ENCODE results near the gene SORCS2.

SORCS2 gene

DNA sequence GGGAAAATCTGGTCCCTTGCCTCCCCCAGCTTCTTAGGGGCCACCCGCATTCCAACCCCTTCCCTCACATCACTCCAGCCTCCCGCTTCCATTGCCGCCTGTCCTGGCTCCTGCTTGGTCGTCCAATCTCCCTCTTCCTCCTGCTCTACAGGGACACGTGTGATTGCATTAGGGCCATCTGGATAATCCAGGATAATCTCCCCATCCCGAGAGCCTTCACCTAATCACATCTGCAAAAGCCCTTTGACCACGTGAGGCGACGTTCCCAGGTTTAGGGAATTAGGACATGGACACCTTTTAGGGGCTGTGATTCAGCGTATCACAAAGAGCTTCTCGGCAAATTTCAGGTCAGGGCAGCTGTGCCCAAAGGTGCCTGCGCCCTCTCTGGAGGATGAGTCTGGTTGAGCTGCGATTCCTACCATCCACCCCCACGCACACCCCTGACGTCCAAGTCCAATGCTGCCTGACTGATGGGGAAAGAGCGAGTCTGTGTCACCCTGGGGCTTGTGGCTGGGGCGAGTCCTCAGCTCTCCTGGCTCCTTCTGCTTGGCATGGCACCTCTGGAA lies 137.8 kb downstream of the SORCS2 start:
- no peak for DNase-seq

DNA sequence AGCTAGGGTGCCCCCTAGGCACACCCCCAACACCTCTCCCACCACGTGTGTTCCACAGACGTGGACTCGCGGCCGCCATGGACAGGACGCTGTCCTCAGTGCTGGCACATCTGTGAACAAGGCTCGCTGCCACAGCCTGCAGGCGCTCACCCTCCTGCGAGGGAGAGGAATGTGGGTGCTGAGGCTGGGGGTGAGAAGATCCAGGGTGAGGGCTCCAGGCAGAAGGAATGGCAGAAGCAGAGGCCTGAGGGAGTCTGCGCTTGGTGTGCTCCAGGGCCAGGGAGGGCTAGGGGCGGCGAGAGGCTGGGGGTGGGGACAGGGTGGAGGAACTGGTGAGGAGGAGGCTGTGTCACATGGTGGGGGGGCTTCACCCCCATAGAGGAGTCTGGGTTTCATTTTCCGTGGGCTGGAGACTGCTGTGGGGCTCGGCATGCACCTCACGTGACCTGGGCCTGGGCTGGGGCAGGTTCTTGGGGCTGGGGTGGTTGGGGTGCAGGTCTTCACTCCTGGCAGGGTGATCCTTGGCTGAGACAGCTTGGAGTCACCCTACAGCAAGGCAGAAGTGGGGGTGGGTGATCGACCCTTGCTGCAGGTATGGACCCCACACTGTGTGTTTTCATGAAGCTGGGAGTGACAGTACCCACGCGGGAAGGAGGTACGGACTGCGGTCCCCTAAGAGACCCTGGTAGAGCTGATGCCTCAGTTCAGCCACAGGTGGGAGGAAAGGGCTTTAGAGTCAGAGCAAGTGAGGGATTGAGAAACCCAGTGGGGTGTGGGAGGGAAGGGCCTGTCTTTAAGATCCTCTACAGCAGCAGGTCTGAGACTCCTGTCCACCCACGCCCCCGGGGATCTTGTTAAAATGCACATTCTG lies 138.7 kb downstream of the SORCS2 start:
- DNase-seq: no peak

DNA sequence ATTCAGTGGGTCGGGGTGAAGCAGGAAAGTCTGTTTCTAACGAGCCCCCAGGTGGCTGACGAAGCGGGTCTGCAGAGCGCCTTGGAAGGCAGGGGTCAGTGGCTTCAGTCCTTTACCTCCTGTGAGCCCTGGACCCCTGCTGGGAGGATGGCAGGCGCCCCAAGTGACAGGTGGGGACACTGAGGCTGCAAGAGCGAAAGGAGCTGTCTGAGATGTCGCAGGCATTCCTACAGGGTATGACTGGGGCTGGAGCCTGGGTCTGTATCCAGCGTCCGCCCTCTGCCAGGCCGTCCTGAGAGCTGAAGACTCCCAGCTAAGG lies 139.3 kb downstream of the SORCS2 start:
- no peak for DNase-seq

DNA sequence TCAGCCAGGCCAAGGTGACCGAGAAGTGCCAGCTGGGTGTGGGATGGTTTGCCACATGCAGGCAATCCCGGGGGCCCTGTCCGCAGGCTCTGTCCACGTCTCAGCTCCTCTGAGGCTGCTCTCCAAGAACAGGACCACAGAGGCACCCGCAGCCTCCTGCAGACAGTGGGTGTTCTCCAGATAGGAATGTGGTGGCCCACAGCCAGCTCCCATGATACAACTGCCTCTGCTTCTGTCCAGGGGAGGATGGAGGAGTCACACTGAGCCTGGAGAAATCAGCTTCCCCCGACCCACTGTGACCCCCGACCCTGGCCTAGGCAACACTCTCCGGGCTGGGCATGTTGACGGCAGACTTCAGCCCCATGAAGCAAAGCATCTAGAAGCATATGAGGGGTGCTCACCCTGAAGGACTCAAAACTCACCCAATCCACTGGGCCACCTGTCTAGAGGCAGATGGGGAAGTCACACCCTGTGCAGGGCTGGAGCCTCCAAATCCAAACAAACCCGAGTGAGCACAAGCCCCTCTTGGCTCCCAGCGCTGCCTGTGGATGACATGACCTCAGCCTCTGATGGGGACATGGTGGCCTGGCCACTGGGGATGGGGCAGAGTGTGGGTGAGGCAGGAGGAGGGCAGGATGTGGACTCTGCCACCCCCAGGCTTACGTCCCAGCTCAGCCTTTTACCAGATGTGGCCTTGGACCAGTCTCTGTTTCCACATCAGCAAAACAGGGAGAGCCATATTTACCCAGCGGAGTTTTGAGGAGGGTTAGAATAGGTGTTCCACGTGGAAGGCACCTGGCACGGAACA lies 140.1 kb downstream of the SORCS2 start:
- DNase-seq: no peak

DNA sequence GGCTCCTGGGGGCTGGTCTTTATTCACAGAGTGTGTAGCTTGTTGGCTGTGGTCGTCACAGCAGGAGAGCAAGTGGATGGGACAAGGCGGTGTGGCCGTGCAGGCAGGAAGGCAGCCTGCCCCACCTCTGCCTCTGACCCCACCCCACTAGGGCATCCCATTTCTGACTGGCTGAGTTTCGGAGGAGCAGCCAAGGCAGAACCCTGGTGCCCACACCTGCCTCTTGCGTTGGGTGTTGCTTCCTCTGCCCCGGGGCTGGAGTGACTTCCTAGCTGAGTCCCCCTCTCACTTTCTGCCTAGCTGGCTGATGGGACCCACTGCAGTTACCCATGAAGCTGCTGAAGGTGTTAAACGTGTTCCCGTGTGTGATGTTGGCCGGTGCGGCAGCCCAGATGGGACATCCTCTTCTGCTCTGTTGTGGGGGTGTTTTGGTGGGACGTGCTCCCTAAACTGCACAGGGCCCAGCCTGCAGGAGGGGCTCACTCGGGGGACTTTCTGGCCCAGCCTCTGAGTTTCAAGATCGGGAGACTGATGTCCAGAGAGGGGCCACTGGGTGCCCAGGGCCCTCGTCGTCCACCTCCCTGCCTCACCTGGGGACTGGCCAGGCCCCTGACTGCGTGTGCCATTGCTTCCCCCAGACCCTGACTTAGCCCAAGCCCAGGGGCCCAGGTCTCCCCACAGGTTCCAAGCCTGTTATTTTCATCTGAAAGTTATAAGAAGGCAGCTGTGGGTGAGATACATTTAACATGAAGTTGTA lies 140.9 kb downstream of the SORCS2 start:
- DNase-seq: no peak

DNA sequence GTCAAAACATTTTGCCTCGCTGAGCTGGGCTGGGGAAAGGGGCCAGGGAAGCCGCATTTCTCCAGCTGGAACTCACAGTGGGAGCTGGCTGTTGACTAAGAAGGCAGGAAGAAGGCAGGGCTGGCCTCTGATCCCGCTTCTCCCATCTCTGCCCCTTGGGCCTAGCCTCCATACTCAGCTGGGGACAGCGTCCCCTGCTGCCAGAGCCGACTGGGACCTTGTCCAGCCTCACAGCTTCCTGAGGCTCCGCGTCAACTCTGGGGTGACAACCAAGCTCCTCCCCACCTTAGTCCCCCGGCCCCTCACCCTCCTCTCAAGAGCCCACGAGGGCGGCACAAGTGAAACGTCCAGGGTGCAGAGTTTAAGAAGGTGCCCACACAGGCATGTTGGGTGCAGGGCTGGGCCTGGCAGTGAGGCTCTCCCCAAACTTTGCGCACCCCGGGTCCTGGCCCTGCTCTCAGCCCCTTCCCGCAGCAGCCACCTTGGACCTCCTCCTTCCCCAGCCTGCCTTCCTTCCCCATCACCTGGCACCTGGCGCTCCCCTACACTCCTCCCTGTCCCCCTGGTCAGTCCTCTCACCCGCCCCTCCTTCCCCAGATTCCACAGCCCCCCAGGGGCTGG lies 141.6 kb downstream of the SORCS2 start:
- DNase-seq: no peak

DNA sequence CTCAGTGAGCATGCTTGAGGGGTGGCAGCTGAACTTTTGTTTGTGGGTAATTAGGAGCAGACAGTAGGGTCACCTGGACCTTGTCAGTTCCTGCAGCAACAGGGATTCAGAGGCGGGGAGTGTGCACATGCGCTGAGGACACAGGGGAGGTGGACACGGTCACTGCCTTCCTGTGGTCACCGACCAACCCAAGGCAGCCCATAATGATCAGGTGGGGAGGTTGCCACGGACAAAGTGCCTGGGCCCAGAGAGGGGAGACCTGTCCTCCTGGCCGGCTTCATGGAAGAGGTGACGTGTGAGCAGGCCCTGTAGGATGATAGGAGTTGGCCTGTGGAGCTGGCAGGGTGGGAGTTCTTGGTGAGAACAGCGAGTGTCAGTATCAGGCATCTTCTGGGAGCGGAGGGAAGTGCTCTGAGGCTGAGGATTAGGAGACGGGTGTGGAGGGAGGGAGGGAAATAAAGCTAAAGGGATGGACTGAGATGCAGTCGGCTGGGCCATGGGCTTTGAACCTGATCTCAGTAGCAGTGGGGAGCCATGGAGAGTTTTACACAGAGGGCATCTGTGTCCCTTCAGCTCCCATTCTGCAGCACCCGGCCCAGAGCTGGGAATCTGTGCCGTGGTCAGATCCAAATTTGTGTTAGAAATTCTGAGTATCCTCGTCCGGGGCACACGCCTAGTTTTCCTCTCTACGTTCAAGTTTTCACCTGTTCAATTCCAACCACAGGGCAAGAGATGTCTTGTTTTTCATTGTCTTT lies 142.4 kb downstream of the SORCS2 start:
- DNase-seq: no peak

DNA sequence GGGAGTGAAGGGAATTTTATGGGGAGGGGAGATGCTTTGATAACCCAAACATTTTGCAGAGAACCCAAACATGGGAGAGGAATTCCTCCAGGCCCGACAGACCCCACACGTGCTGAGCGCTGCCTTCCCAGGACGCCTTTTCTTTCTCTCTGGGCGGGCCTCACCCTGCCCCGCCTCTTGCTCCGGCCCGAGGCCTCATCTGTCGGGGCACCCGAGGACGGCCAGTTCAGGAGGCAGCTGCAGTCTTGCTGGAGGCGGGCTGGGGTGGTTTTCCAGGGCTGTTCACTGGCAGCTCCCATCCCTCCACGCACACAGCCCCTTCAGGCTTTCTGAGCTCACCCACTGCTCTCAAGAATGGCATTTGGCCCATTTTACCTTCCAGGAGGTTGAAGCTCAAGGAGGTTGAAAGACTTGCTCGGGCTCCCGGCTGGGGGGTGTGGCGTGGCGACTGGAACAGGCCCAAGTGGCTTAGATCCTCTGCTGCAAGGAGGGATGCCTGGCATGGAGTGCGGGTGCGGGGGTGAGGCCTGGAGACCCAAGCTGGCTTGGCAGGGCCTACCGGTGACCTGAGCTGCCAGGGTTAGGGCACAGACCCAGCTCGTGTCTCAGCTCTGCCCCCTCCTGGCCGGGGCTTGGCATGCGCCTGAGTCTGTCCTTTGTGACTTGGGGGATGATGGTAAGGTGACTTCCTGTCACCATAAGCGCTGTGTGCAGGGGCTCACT lies 143.2 kb downstream of the SORCS2 start:
- no peak for DNase-seq

DNA sequence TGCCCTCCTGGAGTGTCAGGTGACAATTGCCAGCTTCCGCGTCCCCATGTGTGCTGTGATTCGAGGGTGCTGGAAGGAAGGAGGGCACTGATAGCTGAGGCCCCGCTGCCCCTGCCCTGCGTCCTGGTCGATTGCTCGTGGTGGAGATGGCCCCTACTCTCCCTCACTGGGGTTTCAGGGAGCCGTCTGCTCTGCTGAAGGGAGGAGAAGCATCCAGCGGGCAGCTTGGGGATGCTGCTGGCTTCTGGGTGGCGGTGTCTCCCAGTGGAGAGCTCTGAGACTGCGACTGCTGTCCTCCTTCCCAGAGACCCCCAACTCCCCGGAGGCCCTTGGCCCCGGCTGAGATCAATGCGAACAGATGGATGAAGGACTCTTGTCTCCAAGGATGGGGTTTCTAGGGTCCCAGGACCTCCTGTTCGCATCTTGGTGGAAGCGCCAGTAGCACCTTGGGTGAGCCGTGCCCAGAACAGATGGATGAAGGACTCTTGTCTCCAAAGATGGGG lies 143.8 kb downstream of the SORCS2 start:
- DNase-seq: no peak

DNA sequence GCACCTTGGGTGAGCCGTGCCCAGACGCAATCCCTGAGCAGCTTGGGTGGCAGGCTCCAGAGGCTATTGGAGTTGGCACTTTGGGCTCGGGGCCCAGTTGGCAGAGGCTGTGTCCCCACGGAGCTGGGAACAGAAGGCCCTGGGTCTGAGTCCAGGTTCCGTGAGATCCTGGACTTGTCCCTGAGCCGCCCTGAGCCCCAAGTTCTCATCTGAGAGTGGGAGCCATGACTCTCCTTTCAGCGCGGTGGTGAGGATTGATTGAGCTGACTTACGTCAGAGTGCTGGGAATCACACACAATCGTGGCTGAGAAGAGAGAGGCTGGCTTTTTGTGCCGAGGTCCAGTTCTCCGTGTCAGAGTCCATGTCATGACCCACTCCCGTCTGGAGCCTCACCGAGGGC lies 144.4 kb downstream of the SORCS2 start:
- no peak for DNase-seq

DNA sequence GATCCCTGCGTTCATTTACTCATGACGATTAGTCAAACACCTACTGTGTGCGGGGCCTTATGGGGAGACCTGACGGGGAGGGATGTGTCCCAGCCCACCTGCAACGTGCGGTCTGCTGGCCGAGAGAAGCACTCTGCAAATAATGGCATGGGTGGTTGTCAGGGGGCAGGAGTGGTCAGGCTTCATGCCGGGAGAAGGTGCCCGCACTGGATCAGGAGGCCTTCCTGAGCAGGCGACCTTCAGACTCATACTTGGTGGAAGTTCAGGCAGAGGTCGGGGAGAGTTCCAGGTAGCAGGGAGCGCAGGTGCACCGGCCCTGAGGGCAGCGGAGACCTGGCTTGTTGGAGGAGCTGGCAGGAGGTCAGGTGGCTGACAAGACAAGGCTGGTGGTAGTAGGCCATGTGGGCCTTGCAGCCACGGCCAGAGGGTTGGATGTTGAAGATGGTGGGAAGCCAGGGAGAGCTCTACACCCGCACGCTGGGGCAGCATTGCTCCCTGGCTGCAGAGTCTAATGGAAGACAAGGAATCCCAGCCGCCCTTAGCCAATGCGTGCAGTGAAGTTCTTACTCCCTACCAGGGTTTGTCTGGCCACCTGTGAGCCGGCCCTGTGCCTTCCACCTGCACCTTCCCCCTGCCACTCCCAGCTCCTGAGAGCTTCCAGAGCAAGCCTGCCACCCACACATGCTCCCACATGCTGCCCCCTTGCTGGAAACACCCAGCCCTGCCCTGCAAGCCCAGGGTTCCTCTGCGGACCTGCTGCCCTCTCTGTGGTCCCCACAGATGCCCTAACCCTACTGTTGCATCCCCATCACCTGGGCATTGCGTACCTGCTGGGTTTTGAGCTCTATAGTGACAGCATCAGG lies 145.1 kb downstream of the SORCS2 start:
- DNase-seq: no peak

DNA sequence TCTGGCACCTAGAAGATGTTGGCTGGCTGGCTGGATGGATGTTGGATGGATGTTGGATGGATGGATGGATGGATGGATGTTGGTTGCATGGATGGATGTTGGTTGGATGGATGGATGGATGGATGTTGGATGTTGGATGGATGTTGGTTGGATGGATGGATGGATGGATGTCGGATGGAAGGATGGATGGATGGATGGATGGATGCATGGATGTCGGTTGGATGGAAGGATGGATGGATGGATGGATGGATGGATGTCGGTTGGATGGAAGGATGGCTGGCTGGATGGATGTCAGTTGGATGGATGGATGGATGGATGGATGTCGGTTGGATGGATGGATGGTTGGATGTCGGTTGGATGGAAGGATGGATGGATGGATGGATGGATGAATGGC lies 145.7 kb downstream of the SORCS2 start:
- no peak for DNase-seq

DNA sequence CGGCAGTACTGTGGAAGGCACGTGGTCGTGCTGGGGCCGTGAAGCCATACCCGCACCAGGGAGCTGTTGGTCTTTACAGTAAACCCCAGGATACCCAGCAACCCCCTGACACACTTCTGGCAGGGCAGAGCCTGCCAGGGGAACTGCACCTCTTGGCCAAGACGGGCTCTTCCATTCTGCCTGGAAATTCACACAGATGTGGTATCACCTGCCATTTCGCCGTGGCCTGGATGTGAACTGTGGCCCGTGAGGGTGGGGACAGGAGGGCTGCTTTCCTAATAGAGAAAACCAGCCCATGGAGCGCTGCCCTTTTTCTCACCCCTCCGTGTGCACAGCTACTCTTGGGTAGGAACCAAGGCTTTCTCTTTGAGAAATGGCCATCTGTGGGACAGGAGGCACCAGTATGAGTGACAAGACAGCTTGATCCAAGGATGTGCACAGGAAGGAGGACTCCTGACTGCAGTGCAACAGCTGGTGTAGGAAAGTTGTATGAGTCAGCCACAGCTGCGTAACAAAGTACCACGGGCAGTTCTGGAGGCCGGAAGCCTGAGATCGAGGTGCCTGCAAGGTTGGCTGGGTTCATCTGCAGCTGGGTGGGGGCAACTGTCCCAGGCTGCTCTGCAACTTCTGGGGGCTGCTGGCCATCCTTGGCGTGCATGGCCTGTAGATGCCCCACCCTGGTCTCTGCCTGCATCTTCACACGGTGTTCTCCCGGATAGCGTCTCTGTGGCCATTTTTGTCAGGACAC lies 146.7 kb downstream of the SORCS2 start:
- DNase-seq: no peak

DNA sequence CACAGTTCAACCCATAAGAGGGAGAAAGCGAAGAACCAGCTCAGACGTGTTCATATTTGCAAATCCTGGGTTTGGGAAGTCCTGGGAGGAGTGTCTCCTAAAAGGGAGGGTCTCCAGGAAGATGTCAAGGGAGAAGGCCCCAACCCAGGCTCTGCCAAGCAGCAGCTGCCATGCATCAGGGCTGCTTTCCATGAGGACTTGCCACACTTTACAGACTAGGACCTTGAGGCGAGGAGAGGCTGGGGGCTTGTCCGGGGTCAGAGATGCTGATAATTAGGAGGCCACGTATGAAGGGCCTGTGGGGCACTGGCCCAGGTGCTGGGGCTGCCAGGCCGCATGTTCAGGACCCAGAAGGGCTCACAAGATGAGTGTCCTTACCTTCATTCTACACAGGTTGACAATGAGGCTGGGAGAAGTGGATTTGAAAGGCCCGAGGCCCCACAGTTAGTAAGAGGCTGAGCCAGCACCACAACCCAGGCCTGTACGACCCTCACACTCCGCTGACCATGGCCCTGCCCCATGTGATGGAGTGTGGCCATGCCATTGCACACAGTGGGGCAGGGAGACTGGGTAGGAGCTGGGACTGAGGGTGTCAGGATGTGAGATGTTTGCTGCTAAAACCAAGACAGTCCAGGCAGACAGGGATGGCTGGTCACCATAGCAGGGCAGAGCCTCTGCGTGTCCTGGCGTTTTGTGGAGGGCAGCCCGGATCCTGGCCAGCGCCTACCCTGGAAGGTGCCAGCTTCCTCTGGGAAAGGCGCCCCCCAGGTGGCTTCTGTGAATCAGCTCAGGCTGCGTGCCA lies 147.6 kb downstream of the SORCS2 start:
- no peak for DNase-seq

DNA sequence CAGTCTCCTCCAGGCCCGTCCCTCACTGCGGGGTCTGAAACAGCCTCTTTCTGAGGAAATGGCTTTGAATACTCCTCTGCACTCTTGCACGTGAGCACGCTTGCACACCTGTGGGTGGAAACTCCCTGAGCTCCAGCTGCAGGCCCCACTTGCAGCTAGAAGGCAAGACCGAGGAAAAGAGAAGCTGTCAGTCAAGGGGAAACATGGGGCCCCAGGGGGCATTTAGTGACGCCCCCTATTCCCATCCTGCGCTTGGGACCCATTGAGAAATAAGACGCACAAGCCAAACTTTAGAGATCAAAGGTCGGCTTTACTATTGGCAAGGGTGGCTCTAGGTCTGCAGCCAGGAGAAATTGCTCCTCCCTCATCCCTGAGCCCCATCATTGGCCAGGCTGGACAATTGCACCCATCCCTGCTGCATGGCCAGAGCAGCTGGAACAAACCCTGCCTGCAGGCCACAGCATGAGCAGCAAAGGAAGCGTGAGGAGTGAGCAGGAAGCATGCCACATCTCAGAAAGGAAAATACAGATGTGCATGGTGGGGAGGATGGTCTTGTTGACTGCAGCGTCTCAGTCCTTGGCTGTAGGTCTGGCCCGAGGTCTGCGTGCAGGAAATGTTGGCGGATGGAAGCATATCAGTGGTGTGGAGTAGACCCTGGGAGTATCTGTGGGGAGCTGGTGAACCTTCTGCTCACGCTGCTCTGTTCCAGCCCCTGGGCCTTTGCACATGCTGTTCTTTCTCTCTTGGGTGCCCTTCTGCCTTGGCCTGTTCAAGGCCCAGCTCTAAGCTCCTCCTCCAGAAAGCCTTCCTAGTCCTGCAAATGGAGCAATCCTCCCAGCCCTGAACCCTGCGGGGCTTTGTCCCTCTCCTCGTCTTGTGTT lies 148.5 kb downstream of the SORCS2 start:
- no peak for DNase-seq

DNA sequence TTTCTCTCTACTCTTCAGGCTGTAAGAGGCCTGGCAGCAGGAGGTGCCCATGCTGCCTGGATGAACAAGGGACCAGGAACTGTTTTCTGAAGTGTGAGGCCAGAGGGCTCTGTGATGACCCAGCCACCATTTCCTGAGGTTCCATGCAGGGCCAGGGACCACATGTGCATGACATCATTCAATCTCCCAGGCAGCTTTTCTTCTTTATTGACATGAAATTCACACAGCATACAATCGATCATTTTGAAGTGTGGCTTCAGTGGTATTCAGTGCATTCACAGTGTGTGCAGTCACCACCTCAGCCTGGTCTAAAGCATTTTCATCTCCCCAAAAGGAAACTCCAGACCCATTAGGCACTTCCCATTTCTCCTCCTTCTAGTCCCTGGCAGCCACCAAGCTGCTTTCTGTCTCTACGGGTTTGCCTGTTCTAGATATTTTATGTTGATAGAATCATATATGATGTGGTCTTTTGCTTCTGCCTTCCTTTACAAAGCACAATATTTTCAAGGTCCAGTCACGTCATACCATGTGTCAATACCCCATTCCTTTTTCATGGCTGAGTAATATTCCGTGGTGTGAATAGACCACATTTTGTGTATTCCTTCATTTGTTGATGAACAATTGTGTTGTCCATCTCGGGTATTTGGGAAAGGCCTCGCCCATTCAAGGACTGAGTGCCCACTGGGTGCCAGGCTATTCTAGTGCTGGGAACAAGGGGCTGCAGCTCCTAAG lies 149.3 kb downstream of the SORCS2 start:
- no peak for DNase-seq
